OCI-LY3 (cell line): ENCODE results near the gene ROPN1L.

Source experiments
- EZH2phosphoT487 ChIP-seq: fragments of 200-600 bp; shearing (Covaris generic); IDR thresholded peaks from 2 replicates; pipeline ENCODE4 v1.6.1; 2018; ENCODE audit warnings: antibody characterized with exemption, mixed run types, low read depth
- TF ChIP-seq, protein P1 (sequence below): fragments of 200-600, 300-600 bp; sonication (generic); IDR thresholded peaks from 2 replicates; pipeline ENCODE4 v1.5.1; 2014; ENCODE audit warnings: antibody characterized with exemption, low read length, low read depth

DNA sequence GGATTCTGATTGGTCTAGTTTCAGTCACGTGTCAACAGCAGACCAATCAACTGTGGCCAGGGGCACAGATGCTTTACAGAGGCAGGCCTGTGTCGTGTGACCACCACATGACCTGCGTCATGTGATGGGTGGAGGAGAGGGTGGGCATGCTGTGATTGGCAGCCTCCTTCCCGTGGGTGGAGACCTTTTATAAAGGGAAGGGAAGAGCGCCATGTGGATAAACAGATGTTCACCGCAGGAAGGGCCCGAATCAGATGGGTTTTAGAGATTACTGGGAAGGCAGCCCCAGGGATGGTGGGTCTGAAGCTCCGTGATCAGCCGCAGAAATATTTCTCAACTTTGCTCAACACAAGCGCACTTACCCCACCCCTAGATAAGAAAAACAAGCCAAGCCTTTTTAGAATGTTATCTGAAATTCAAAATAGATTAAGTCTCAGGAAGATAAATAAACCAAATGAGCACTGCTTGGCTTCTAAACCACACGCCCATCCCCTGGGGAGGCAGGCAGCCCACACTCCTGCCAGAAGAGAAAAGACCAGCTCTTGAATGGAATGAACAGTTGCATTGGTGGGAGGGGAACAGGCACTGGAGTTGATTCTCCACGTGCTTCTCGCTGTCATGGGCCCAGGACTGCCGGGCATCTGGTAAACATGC is 43.6 kb downstream of the ROPN1L start:
- TF ChIP-seq, protein P1, sequence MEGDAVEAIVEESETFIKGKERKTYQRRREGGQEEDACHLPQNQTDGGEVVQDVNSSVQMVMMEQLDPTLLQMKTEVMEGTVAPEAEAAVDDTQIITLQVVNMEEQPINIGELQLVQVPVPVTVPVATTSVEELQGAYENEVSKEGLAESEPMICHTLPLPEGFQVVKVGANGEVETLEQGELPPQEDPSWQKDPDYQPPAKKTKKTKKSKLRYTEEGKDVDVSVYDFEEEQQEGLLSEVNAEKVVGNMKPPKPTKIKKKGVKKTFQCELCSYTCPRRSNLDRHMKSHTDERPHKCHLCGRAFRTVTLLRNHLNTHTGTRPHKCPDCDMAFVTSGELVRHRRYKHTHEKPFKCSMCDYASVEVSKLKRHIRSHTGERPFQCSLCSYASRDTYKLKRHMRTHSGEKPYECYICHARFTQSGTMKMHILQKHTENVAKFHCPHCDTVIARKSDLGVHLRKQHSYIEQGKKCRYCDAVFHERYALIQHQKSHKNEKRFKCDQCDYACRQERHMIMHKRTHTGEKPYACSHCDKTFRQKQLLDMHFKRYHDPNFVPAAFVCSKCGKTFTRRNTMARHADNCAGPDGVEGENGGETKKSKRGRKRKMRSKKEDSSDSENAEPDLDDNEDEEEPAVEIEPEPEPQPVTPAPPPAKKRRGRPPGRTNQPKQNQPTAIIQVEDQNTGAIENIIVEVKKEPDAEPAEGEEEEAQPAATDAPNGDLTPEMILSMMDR: no peak
- no peak for TF ChIP-seq EZH2phosphoT487
